ENCODE measurements around the gene ALOX12. TPM values are rescaled to one million over a fixed set of nuclear protein-coding genes. Genes with fewer than 3 reads are reported as not detected.
A peak's percentile ranks its signal among the peaks of the same experiment; 100 is the strongest.

ALOX12 gene
- total RNA-seq, 1 donor from 2014 or later: not detected

DNA sequence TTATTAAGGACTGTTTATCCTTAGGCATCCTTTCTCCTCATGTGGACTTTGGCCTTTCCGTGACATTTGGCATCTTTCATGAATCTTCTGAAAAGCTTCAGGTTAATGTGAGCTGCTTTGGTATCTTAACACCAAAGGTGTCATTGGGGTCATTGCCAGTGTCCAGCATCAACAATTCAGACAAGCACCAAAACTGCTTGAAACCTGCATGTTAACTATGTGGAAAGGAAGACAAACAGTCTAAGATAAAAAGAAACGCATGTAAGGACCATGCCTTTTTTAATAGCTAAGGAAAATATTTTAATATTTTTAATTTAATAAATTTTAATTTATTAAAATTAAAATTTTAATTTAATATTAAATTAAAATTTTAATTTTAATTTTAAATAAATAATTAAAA is 7.9 kb downstream of the ALOX12 start:
- no peak for DNase-seq (ENCODE audit: low spot score, unreplicated experiment)
- TF ChIP-seq, protein P1, sequence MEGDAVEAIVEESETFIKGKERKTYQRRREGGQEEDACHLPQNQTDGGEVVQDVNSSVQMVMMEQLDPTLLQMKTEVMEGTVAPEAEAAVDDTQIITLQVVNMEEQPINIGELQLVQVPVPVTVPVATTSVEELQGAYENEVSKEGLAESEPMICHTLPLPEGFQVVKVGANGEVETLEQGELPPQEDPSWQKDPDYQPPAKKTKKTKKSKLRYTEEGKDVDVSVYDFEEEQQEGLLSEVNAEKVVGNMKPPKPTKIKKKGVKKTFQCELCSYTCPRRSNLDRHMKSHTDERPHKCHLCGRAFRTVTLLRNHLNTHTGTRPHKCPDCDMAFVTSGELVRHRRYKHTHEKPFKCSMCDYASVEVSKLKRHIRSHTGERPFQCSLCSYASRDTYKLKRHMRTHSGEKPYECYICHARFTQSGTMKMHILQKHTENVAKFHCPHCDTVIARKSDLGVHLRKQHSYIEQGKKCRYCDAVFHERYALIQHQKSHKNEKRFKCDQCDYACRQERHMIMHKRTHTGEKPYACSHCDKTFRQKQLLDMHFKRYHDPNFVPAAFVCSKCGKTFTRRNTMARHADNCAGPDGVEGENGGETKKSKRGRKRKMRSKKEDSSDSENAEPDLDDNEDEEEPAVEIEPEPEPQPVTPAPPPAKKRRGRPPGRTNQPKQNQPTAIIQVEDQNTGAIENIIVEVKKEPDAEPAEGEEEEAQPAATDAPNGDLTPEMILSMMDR (IDR thresholded peaks at IDR 0.05; ENCODE audit: unreplicated experiment): no peak
- H3K27me3 Mint-ChIP-seq: no peaks in the 10 kb centered on the region
- no peaks in the 10 kb centered on the region for H3K4me1 Mint-ChIP-seq (ENCODE audit: low read depth)
- H3K27ac Mint-ChIP-seq: no peak overlapping the region
- H3K9me3 Mint-ChIP-seq (ENCODE audit: low read depth): no peaks in the 10 kb centered on the region
- H3K36me3 Mint-ChIP-seq (ENCODE audit: insufficient read depth): peaks cover 12% of the 10 kb centered on the region
- no peak overlapping the region for H3K4me3 Mint-ChIP-seq (ENCODE audit: low read depth)

DNA sequence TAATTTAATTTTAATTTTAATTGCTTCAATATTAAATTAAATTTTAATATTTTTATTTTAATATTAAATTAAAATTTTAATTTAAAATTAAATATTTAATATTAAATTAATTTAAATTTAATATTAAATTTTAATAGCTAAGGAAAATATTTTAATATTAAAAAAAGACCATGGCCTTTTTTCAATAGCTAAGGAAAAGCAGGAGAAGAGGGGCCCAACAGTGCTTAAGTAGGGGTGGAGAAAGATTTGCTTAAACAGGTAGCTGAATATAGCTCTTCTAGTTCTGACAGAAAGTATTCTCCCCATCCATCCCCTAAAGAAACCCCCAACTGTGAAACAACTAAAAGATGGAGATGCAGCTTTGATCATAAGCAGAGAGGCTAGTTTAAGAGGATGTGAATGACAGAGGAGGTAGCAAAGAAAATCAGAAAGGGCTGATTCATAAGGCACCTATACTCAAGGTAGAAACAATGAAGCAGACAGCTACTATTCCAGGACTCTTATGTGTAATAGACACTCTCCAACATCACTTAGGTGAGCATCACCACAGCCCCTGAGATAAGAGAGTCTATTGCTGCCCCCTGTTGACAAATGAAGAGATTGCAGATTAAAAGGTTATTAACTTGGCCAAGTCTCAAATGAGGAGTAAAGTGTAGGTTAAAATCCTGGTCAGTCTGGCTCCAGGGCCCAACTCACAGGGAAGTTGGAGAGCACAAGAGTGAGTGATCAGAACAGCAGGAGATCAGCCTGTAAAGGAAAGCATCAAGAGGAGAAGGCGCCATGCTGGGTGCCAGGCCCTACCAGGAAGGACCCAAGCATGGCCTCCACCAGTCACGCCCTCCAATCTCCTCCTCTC is 8.8 kb downstream of the ALOX12 start:
- H3K4me3 Mint-ChIP-seq (ENCODE audit: low read depth): no peak overlapping the region
- DNase-seq (ENCODE audit: low spot score, unreplicated experiment): no peak
- TF ChIP-seq, protein P1 (IDR thresholded peaks at IDR 0.05; ENCODE audit: unreplicated experiment): peak; percentile 71
- H3K4me1 Mint-ChIP-seq (ENCODE audit: low read depth): no peaks in the 10 kb centered on the region
- H3K9me3 Mint-ChIP-seq (ENCODE audit: low read depth): no peaks in the 10 kb centered on the region
- H3K36me3 Mint-ChIP-seq (ENCODE audit: insufficient read depth): peaks cover 9% of the 10 kb centered on the region
- H3K27ac Mint-ChIP-seq: peak overlapping the region; percentile 69
- no peaks in the 10 kb centered on the region for H3K27me3 Mint-ChIP-seq

DNA sequence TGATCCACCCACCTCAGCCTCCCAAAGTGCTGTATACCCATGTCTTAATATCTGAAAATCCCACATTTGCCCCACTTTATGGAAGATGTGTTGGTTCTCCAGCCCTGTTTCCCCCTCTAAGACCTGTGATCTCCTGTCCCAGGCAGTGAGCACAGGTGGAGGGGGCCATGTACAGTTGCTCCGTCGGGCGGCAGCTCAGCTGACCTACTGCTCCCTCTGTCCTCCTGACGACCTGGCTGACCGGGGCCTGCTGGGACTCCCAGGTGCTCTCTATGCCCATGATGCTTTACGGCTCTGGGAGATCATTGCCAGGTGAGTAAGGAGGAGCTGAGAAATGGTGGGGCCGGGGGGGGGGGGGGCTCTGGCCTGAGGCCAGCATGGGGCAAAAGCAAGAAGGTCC is 9.9 kb downstream of the ALOX12 start:
- Mint-ChIP-seq H3K9me3 (ENCODE audit: low read depth) (no peaks in the 10 kb centered on the region), H3K27ac (no peak overlapping the region), H3K4me3 (ENCODE audit: low read depth) (no peak overlapping the region), H3K4me1 (ENCODE audit: low read depth) (peaks cover 3% of the 10 kb centered on the region), H3K27me3 (no peaks in the 10 kb centered on the region), H3K36me3 (ENCODE audit: insufficient read depth) (peaks cover 8% of the 10 kb centered on the region)
- no peak for DNase-seq (ENCODE audit: low spot score, unreplicated experiment)
- TF ChIP-seq, protein P1 (IDR thresholded peaks at IDR 0.05; ENCODE audit: unreplicated experiment): no peak

DNA sequence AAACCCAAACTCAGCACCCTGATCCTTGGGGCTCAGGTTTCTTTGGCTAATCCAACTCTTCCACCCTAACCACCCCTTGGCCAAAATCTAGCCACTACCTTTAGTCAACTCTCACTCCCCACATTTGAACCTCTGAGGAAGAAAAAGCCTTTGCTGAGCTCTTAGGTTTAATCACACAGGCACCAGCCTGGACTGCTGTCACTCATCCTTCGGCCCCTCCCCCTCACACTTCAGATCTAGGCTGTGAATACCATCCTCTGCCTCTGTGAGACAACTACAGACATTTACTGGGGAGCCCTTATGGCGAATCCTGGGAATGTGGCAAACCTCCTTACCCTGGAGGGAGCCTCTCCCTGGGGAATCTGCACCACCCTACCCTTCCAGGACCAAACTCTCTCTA is 11.3 kb downstream of the ALOX12 start:
- no peak overlapping the region for H3K4me3 Mint-ChIP-seq (ENCODE audit: low read depth)
- peaks cover 3% of the 10 kb centered on the region for H3K36me3 Mint-ChIP-seq (ENCODE audit: insufficient read depth)
- peaks cover 14% of the 10 kb centered on the region for H3K4me1 Mint-ChIP-seq (ENCODE audit: low read depth)
- no peak overlapping the region for H3K27ac Mint-ChIP-seq
- no peaks in the 10 kb centered on the region for H3K27me3 Mint-ChIP-seq
- H3K9me3 Mint-ChIP-seq (ENCODE audit: low read depth): no peaks in the 10 kb centered on the region
- no peak for DNase-seq (ENCODE audit: low spot score, unreplicated experiment)
- TF ChIP-seq, protein P1 (IDR thresholded peaks at IDR 0.05; ENCODE audit: unreplicated experiment): no peak

DNA sequence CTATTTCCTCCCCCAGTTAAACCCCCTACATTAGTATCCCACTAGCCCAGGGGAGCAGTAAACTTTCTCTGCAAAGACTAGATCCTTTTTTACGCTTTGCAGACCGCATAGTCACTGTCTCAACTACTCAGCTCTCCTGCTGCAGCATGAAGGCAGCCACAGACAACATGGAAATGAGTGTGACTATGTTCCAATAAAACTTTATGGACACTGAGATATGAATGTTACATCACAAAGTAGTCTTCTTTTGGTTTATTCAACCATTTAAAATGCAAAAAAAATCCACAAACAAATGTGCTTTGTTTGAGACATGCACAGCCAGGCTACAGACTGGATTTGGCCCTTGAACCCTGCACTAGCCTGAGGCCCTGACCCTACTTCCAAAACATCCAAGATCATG is 14.7 kb downstream of the ALOX12 start:
- peaks cover 35% of the 10 kb centered on the region for H3K4me1 Mint-ChIP-seq (ENCODE audit: low read depth)
- no peaks in the 10 kb centered on the region for H3K27me3 Mint-ChIP-seq
- TF ChIP-seq, protein P1 (IDR thresholded peaks at IDR 0.05; ENCODE audit: unreplicated experiment): no peak
- H3K9me3 Mint-ChIP-seq (ENCODE audit: low read depth): no peaks in the 10 kb centered on the region
- DNase-seq (ENCODE audit: low spot score, unreplicated experiment): no peak
- peak overlapping the region; percentile 60 for H3K4me3 Mint-ChIP-seq (ENCODE audit: low read depth)
- H3K27ac Mint-ChIP-seq: no peak overlapping the region
- H3K36me3 Mint-ChIP-seq (ENCODE audit: insufficient read depth): peaks cover 1% of the 10 kb centered on the region
